Stomach (tissue), 4 donors: ENCODE data around the gene NFKBIA.

ENCODE experiments used
- CTCF ChIP-seq, 7 experiments: fragments of 450-650 bp in 4 of 7; fragments of 200-600 bp in 3 of 7; sonication (generic) in 3 of 7; IDR thresholded peaks; one replicate each; pipeline ENCODE4 v1.5.1; 2016 to 2019; ENCODE audit warnings: antibody characterized with exemption in 7 of 7, control low read depth in 2 of 7, mild to moderate bottlenecking in 1 of 7
- POLR2A ChIP-seq, 4 donors: fragments of 450-650 bp; IDR thresholded peaks; one replicate each; pipeline ENCODE4 v1.6.1; 2016; ENCODE audit warnings: antibody characterized with exemption in 4 of 4, control low read depth in 2 of 4, mild to moderate bottlenecking in 1 of 4, moderate library complexity in 1 of 4
- POLR2AphosphoS5 ChIP-seq, 3 donors: sonication (generic); formaldehyde crosslinking; IDR thresholded peaks; one replicate each; pipeline ENCODE4 v1.6.1; 2016; ENCODE audit warnings: antibody characterized with exemption in 3 of 3

DNA sequence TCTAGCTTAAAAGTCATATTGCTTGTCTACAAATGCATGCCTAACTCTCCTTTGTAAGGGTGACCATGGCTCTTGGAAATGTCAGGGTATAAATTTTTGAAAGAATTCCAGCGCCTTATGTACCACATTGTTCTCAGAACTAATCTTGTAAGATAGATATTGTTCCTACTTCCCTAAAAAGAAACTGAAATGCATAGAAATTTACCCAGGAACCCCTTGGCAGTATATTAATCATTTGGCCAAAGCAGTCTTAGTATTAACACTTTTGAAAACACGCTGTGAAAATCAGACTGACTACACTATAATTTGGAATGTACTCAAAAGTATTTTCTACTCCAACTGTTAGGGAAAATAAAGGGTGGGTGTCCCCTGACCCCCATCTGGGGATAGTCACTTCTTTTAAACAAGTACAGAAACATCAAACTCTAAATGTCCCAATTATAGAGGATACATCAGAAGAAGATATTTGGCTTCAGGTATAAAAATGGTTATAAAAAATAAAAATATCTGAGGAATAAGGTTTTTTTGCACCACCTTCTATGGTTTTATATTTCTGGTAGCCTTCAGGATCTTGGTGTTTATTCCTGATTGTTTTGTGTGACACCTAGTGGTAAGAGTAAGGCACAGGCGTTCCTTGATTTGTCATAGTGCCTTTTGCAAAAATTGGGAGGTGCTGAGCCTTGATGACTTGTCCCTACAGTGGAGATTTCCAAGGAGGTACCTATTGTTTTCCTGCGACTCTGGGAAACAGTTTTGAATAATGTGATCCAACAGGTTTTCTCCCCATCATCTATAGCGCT, 2.2 kb upstream of the NFKBIA start:
- TF ChIP-seq POLR2A (IDR thresholded peaks at IDR 0.05) (no peak), CTCF (IDR thresholded peaks at IDR 0.05) (peak in 5 of 7 experiments; percentile 79 to 84 (median 82)), POLR2AphosphoS5 (IDR thresholded peaks at IDR 0.05) (peak in 2 of 3 donors; percentile 32 to 68)
